GM12892 (cell line): ENCODE data around the gene PLXNB1.

Experiments
- DNase-seq: peaks from one replicate; pipeline ENCODE4 v3.0.0; 2011; ENCODE audit not compliant: insufficient read length
- FAIRE-seq: peaks from 2 replicates; lab custom pipeline; 2011; peaks lifted over from hg19 to GRCh38; lab: Jason Lieb, UNC
- POLR2A ChIP-seq: IDR thresholded peaks from 2 replicates; pipeline ENCODE4 v1.6.1; 2011; ENCODE audit warnings: low read depth, low read length, control low read depth
- POLR2AphosphoS5 ChIP-seq: IDR thresholded peaks from 2 replicates; pipeline ENCODE4 v1.6.1; 2011; ENCODE audit warnings: low read depth, low read length, control low read depth
- TAF1 ChIP-seq: IDR thresholded peaks from 2 replicates; pipeline ENCODE4 v1.6.1; 2011; ENCODE audit warnings: low read depth, mild to moderate bottlenecking, control low read depth, low read length, borderline replicate concordance

The PLXNB1 gene

GRCh38 chr3:48397767-48398681 is 31.9 kb downstream of the PLXNB1 start:
- no peak for DNase-seq
- no peak for FAIRE-seq

GRCh38 chr3:48395714-48396113 is 34.2 kb downstream of the PLXNB1 start:
- DNase-seq (no peak), FAIRE-seq (no peak)
- no peak for TF ChIP-seq POLR2AphosphoS5
- no peak for TF ChIP-seq POLR2A
- no peak for TF ChIP-seq TAF1

More at GRCh38 chr3:48397767-48398681, 31.9 kb downstream of the PLXNB1 start:
- TF ChIP-seq POLR2AphosphoS5 (no peak), POLR2A (no peak), TAF1 (no peak)

- TF ChIP-seq TAF1 = no peak
- TF ChIP-seq POLR2AphosphoS5 = no peak
- TF ChIP-seq POLR2A = no peak
- FAIRE-seq (no peak), DNase-seq (no peak)
These were observed 35.5 kb downstream of the PLXNB1 start for GRCh38 chr3:48394391-48394790.

DNA sequence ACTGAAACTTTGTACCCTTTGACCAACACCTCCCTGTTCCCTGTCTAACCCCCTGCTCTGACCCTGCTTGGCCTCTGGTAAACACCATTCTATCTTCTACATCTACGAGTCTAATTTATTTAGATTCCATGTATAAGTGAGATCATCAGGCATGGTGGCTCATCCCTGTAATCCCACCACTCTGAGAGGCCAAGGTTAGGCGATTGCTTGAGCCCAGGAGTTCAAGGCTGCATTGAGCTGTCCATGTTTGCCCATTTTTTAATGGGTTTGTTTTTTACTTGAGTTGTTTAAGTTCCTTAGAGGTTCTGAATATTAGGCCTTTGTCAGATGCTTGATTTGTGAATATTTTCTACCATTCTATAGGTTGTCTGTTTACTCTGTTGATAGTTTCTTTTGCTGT is 40.9 kb downstream of the PLXNB1 start:
- TF ChIP-seq POLR2AphosphoS5 = no peak
- no peak for TF ChIP-seq TAF1
- TF ChIP-seq POLR2A = no peak
- no peak for DNase-seq
- FAIRE-seq = no peak

GRCh38 chr3:48387634-48388033 is 42.3 kb downstream of the PLXNB1 start:
- no peak for DNase-seq
- FAIRE-seq = no peak
- TF ChIP-seq TAF1 (no peak), POLR2A (no peak), POLR2AphosphoS5 (no peak)

DNA sequence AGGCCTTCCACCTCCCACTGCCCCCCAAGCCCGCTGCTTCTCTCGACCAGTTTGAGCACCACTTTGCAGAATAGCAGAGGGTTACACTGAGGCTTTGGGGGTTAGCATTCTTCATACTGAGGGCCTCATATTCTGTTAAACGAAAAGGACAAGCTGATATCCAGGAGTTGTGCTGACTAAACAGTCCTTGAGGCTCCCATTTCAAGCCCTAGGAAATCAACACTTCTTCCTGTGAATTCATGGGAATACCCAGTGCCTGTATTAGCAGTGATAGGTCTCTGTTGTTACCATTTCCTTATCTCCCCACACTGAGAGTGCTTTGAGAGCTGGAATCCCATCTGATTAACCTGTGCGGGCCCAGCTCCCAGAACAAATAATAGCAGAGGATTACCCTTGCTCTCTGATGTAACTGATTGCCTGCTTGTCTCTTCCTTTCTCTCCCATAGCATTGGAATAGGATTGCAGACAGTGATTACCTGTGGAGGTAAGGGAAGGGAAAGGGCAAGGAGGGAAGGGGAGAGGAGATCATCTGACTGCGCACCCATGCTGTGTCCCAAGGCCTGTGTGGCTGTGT is 56.9 kb downstream of the PLXNB1 start:
- FAIRE-seq (no peak), DNase-seq (no peak)
- no peak for TF ChIP-seq TAF1
- TF ChIP-seq POLR2AphosphoS5 = no peak
- TF ChIP-seq POLR2A = no peak

GRCh38 chr3:48372377-48372770 is 57.5 kb downstream of the PLXNB1 start:
- no peak for DNase-seq
- no peak for FAIRE-seq
- TF ChIP-seq POLR2A (no peak), POLR2AphosphoS5 (no peak), TAF1 (no peak)

- no peak for FAIRE-seq
- TF ChIP-seq POLR2A (no peak), TAF1 (no peak), POLR2AphosphoS5 (no peak)
- DNase-seq = no peak
These were observed 58.1 kb downstream of the PLXNB1 start, which contains the start of gene FBXW12 for GRCh38 chr3:48371651-48372376. FBXW12 (plus strand) TSS chr3:48372219; CDS start chr3:48372768, 549 bp downstream.

GRCh38 chr3:48370333-48370713 is 59.6 kb downstream of the PLXNB1 start:
- FAIRE-seq (no peak), DNase-seq (no peak)
- TF ChIP-seq POLR2A (no peak), POLR2AphosphoS5 (no peak), TAF1 (no peak)

DNA sequence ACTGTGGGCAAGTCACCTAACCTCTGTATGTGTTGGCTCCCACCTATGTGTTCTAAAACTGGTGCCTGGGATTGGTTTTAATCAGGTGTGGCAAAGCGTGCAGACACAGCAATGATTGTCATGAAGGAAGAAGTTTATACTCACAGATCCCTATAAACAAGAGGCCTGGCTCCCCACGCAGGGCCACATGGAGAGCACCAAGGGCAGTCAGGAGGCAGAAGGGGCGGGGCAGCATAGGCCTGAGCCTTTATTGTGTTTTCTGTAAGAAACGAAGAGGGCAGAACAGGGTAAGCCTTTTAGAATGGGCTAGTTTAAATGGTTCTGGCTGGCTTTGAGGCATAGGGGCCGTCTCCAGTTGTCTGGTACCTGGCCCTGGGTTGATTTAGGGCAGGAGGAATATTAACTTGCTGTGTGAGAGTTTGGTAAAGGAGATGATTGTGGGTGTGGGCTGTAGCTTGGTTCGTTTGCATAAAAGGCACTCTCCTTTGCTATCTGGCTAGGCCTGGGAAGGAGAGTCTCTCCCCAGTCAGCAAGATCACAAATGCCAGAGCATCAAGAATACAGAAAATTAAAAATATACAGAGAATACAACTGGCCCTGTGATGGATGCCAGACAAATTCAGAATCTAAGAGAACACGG is 60.1 kb downstream of the PLXNB1 start:
- DNase-seq (no peak), FAIRE-seq (no peak)
- no peak for TF ChIP-seq POLR2A
- no peak for TF ChIP-seq TAF1
- no peak for TF ChIP-seq POLR2AphosphoS5

DNA sequence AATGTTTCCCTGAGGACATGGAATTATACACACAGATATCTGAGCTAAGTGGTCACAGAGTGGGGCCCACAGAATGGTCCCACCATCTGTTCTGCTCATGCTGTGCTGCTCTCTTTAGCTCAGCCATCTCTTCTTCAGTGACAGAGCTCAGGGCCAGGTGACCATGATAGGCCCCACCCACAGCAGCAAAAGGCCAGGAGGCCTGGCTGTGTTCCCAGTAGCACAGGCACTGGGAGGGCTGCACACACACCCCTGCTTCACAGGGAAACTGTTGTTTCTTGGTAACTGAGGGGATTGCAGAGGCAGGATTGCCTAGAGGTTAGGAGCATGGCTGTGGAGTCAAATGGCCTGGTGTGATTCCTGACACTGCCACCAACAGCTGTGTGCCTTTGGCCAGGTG is 62.7 kb downstream of the PLXNB1 start:
- no peak for FAIRE-seq
- TF ChIP-seq POLR2A (no peak), TAF1 (no peak), POLR2AphosphoS5 (no peak)
- no peak for DNase-seq
